MCF 10A (cell line): ENCODE results near the gene KCNIP1. TPM values are rescaled to one million over a fixed set of nuclear protein-coding genes. Genes with fewer than 3 reads are reported as not detected.
"Not testable (repeated sequence)": the region's sequence is repeated elsewhere in the genome, so short reads cannot be mapped to it uniquely, and the experiment has no call there.

Experiments
- BruUV-seq: library from RNA; stranded (reverse); fragments of 400-500 nt; replicated peaks from 2 replicates; lab custom pipeline; 2021; lab: Mats Ljungman, UMichigan
- CTCF ChIA-PET: fragments of 300-600 bp; sonication (Branson Sonifier 250); formaldehyde crosslinking; extraction: SDS; loops from one replicate; lab custom pipeline; 2021; ENCODE audit warnings: antibody characterized with exemption, inconsistent platforms; lab: Yijun Ruan, JAX
- POLR2A ChIA-PET: fragments of 300-600, 350-650 bp; sonication (Branson Sonifier 250); formaldehyde crosslinking; extraction: SDS; loops from one replicate; lab custom pipeline; 2020; ENCODE audit warnings: antibody characterized with exemption, inconsistent platforms; lab: Yijun Ruan, JAX
- DNase-seq: peaks from one replicate; pipeline ENCODE4 v3.0.0-alpha.2; 2018; ENCODE audit not compliant: unreplicated experiment
- H3K27ac Mint-ChIP-seq: one replicate; pipeline ENCODE4 v1.8.0; 2022; ENCODE audit warnings: mild to moderate bottlenecking, low read depth, mixed read lengths; ENCODE audit not compliant: unreplicated experiment
- H3K27me3 Mint-ChIP-seq: one replicate; pipeline ENCODE4 v1.8.0; 2022; ENCODE audit warnings: mixed read lengths; ENCODE audit not compliant: insufficient read depth, unreplicated experiment
- H3K36me3 Mint-ChIP-seq: one replicate; pipeline ENCODE4 v1.8.0; 2022; ENCODE audit warnings: mild to moderate bottlenecking, moderate library complexity, mixed read lengths; ENCODE audit not compliant: insufficient read depth, unreplicated experiment
- H3K4me1 Mint-ChIP-seq: one replicate; pipeline ENCODE4 v1.8.0; 2022; ENCODE audit warnings: mixed read lengths; ENCODE audit not compliant: insufficient read depth, unreplicated experiment
- H3K4me3 Mint-ChIP-seq: one replicate; pipeline ENCODE4 v1.8.0; 2022; ENCODE audit warnings: mild to moderate bottlenecking, moderate library complexity, mixed read lengths; ENCODE audit not compliant: unreplicated experiment
- H3K9me3 Mint-ChIP-seq: one replicate; pipeline ENCODE4 v1.8.0; 2022; ENCODE audit warnings: mixed read lengths; ENCODE audit not compliant: unreplicated experiment
- intact Hi-C: fragments of 100-400 bp; cut with micrococcal nuclease; formaldehyde crosslinking; loops from 2 replicates; pipeline ENCODE4 v1.14.1; 2022
- total RNA-seq: library from RNA; stranded (reverse); gene quantifications from 2 replicates; pipeline ENCODE4 v1.2.3, GENCODE V29; 2022
- TF ChIP-seq, protein P1 (sequence below): fragments of 200-600 bp; IDR thresholded peaks from one replicate; pipeline ENCODE4 v1.8.0; 2022; ENCODE audit warnings: antibody characterized with exemption, mild to moderate bottlenecking; ENCODE audit not compliant: unreplicated experiment

Gene KCNIP1
- total RNA-seq, 1 experiment from 2014 or later = not detected

DNA sequence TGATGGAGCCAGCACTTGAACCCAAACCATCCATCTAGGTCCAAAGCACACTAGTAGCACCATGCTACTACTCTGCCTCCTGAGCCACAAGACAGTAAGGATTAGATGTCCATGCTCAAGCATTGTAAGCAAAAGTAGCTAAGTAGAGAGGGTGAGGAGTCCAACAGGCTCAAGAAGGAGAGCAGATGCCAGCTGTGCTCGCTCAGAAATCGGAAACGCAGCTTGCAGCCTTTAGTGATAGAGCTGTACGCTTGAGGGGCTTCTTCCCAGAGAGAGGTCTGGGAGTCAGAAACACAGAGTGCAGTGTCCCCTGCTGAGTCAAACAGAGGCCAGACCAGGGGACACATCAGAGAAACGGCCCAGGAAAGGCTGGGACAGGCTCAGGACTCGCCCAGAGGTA, 247.0 kb downstream of the KCNIP1 start:
- POLR2A ChIA-PET = no interaction called here
- DNase-seq = no peak
- TF ChIP-seq, protein P1, sequence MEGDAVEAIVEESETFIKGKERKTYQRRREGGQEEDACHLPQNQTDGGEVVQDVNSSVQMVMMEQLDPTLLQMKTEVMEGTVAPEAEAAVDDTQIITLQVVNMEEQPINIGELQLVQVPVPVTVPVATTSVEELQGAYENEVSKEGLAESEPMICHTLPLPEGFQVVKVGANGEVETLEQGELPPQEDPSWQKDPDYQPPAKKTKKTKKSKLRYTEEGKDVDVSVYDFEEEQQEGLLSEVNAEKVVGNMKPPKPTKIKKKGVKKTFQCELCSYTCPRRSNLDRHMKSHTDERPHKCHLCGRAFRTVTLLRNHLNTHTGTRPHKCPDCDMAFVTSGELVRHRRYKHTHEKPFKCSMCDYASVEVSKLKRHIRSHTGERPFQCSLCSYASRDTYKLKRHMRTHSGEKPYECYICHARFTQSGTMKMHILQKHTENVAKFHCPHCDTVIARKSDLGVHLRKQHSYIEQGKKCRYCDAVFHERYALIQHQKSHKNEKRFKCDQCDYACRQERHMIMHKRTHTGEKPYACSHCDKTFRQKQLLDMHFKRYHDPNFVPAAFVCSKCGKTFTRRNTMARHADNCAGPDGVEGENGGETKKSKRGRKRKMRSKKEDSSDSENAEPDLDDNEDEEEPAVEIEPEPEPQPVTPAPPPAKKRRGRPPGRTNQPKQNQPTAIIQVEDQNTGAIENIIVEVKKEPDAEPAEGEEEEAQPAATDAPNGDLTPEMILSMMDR = no peak
- Mint-ChIP-seq H3K9me3 (peaks cover 8% of the 10 kb centered on the region), H3K4me1 (peaks cover 36% of the 10 kb centered on the region), H3K27ac (no peak overlapping the region), H3K36me3 (no peaks in the 10 kb centered on the region), H3K27me3 (no peaks in the 10 kb centered on the region), H3K4me3 (no peak overlapping the region)
- CTCF ChIA-PET = interaction anchor here (0.6 to 16.7 kb wide), 9 partner anchors 19 to 580 kb away, joined by 3 to 992 read pairs (median 3); partner anchors contain the start of gene GABRP
- no TSS peak for BruUV-seq
- intact Hi-C loops = no loop called here

DNA sequence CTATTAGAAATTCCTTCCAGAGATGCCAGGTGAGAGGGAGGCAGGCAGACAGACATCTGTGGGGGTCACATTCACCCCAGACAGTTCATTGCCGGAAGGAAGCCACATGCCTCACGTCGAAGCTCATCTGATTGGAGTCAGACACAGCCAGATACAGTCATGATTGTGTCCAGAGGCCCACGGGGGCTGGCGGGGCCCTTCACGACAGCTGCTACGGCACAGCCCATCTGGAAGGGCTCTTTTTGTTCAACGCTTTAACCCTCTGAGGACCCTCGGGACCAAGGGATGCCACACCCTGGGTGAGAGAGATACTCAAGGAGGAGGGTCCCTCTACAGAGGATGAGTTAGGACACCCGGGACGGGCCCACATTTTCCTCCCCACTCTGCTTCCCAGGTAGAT, 247.8 kb downstream of the KCNIP1 start:
- intact Hi-C loops = no loop called here
- H3K9me3 Mint-ChIP-seq = peaks cover 8% of the 10 kb centered on the region
- CTCF ChIA-PET = interaction anchor here (0.6 to 16.7 kb wide), 5 partner anchors 12 to 316 kb away, joined by 3 to 992 read pairs (median 3); partner anchors contain the start of gene GABRP
- POLR2A ChIA-PET = no interaction called here
- H3K27me3 Mint-ChIP-seq = no peaks in the 10 kb centered on the region
- peaks cover 43% of the 10 kb centered on the region for H3K4me1 Mint-ChIP-seq
- BruUV-seq = no TSS peak
- H3K4me3 Mint-ChIP-seq = no peak overlapping the region
- DNase-seq = peak; percentile 33
- TF ChIP-seq, protein P1 = no peak
- H3K36me3 Mint-ChIP-seq = no peaks in the 10 kb centered on the region
- peak overlapping the region; percentile 72 for H3K27ac Mint-ChIP-seq

DNA sequence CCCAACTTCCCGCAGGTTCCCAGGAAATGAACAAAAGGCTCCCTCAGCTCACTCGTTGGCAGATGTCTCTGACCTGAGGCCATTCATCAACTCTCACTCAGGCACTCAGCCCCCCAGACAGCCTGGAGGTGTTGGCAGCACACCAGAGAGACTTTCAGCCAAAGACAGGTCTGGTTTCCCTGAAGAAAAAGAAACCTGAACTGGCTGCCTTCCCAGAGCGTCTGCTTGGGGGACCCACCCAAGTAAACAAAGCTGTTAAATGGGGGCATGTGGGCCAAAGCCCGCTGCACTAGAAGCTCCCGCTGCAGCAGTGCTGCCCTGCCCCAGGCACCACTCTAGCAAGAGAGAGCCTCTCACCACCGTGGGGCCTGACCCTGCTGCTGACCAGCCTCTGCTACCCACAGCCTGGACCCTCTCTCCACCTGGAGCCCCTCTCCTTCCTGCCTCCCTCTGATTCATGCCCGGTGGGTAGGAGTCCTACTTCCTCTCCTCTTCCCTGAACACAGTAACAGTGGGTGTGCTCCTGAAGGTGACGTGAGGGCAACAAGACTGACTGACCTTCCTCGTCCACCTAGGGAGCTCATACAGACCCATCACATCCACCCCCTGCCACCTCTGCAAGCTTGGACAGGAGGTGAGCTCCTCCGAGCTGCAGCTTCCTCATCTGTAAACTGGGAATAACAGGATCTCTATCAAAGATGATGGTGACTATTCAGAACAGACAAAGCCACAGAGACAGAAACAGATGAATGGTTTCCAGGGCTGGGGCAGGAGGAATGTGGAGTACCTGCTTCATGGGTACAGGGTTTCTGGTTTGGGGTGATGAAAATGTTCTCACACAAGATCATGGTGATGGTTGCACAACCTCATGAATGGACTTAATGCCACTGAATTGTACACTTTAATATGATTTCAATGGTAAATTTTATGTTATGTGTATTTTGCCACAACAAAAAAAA, 248.7 kb downstream of the KCNIP1 start:
- peak overlapping the region; percentile 9 for H3K4me3 Mint-ChIP-seq
- BruUV-seq = no TSS peak
- no peaks in the 10 kb centered on the region for H3K27me3 Mint-ChIP-seq
- H3K4me1 Mint-ChIP-seq = peaks cover 53% of the 10 kb centered on the region
- ChIA-PET POLR2A (interaction anchor here (0.7 to 0.8 kb wide), 2 partner anchors 25 to 39 kb away, joined by 3 read pairs; no protein-coding TSS in a partner anchor), CTCF (interaction anchor here (0.6 to 16.7 kb wide), 3 partner anchors 11 to 119 kb away, joined by 3 to 992 read pairs (median 7); partner anchors contain the start of gene GABRP)
- DNase-seq = peak; percentile 92
- peaks cover 8% of the 10 kb centered on the region for H3K9me3 Mint-ChIP-seq
- TF ChIP-seq, protein P1 = no peak
- H3K36me3 Mint-ChIP-seq = no peaks in the 10 kb centered on the region
- intact Hi-C loops = no loop called here
- peak overlapping the region; percentile 72 for H3K27ac Mint-ChIP-seq

DNA sequence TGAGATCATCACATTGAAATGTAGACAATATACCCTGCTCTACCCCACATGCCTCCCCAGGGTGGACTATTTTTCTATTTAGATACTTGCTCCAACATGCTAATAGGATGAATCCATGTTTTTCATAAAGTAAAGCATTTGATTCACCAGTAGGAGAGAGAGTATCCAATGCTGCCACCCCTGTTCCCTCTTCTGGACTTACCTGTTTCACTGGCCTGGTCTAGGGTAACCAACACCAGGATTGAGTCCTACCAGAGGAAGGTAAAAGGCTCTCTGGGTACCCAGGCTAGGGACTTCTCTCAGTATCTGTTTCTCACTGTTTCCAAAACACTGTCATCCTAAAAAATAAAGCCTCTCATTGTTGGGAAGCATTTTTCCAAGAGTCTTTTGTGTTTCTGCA, 249.5 kb downstream of the KCNIP1 start:
- POLR2A ChIA-PET = interaction anchor here (0.8 kb wide), 1 partner anchor 39 kb away, joined by 3 read pairs; no protein-coding TSS in a partner anchor

DNA sequence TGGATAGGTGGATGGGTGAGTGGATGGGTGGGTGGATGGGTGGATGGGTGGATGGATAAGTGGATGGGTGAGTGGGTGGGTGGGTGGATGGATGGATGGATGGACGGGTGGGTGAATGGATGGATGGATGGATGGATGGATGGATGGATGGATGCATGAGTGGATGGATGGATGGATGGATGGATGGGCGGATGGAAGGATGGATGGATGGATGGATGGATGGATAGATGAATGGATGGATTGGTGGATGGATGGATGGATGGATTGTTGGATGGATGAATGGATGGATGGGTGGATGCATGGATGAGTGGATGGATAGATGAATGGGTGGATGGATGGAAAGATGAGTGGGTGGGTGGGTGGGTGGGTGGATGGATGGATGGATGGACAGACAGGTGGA, 250.7 kb downstream of the KCNIP1 start:
- intact Hi-C loops, H3K9me3 Mint-ChIP-seq, H3K27me3 Mint-ChIP-seq, H3K36me3 Mint-ChIP-seq, DNase-seq, BruUV-seq, H3K27ac Mint-ChIP-seq: not testable (repeated sequence)
- POLR2A ChIA-PET = interaction anchor here (2.2 kb wide), 1 partner anchor 8 kb away, joined by 17 read pairs; no protein-coding TSS in a partner anchor
- peak overlapping the region; percentile 15 for H3K4me3 Mint-ChIP-seq
- CTCF ChIA-PET = interaction anchor here (0.5 to 2.7 kb wide), 6 partner anchors 9 to 348 kb away, joined by 3 to 43 read pairs (median 6); no protein-coding TSS in a partner anchor
- H3K4me1 Mint-ChIP-seq = peaks cover 57% of the 10 kb centered on the region

More for the DNA sequence above, 249.5 kb downstream of the KCNIP1 start:
- no TSS peak for BruUV-seq
- peak; percentile 14 for DNase-seq
- Mint-ChIP-seq H3K27ac (no peak overlapping the region), H3K9me3 (peaks cover 8% of the 10 kb centered on the region), H3K4me1 (peaks cover 59% of the 10 kb centered on the region), H3K36me3 (no peaks in the 10 kb centered on the region), H3K4me3 (no peak overlapping the region), H3K27me3 (no peaks in the 10 kb centered on the region)
- intact Hi-C loops = no loop called here
- CTCF ChIA-PET = interaction anchor here (1.0 to 16.7 kb wide), 2 partner anchors 9 to 36 kb away, joined by 4 to 992 read pairs; partner anchors contain the start of gene GABRP
- TF ChIP-seq, protein P1 = no peak
